Epidermal melanocyte (primary cell): Measurements from ENCODE around the gene GPR156.
"Not testable (repeated sequence)": the region's sequence is repeated elsewhere in the genome, so short reads cannot be mapped to it uniquely, and the experiment has no call there.

Source experiments
- DNase-seq: peaks from one replicate; pipeline ENCODE4 v3.0.0; 2011; ENCODE audit warnings: low spot score; ENCODE audit not compliant: insufficient read length

Gene GPR156

DNA sequence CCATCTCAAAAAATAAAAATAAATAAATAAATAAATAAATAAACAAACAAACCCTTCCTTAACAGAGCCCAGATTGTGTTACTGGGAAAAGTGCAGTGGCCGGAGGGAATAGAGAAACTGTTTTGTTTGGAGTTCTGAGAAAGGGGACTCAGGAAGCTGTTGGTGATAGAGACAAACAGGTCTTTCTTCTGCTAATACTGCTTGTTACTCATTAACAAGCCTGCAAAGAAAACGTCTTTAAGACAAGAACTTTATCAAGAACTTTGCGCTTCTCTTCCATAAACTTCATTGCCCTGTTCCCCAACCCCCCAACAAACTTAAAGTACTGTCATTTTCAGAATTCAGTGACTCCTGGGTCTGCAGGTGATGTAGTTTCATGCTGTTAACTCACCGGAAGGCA, 122.0 kb downstream of the GPR156 start:
- DNase-seq, result no peak

DNA sequence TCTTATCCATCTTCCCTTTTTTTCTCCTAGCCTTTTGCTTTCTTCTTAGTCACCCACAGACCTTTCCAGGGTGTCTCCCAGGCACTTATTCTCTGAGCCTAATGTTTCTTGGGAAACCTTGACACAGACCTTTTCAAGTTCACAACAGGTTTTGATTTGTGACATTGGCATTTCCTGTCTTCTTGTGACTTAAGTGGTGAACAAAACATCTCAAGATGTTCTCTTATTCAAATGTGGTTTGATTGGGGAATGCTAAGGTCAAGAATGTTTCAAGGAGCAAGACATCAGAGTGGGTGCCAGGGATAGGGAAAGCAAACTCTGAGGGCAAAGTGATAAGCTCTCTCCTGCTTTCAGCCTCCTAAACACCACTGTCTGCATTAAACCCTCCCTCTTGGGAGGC, 122.6 kb downstream of the GPR156 start:
- no peak for DNase-seq

DNA sequence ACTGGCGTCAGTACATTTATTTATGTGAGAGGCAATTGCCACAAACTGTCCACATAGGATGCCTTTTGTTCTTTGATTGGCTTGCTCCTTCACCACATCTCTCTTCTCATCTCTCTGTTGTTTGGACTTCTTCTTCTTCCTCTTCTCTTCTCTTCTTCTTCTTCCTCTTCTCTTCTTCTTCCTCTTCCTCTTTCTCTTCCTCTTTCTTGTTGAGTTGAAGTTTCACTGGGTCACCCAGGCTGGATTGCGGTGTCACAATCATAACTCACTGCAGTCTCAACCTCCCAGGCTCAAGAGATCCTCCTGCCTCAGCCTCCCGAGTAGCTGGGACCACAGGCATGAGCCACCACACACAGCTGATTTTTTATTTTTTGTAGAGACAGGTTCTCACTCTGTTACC, 123.1 kb downstream of the GPR156 start:
- no peak for DNase-seq

DNA sequence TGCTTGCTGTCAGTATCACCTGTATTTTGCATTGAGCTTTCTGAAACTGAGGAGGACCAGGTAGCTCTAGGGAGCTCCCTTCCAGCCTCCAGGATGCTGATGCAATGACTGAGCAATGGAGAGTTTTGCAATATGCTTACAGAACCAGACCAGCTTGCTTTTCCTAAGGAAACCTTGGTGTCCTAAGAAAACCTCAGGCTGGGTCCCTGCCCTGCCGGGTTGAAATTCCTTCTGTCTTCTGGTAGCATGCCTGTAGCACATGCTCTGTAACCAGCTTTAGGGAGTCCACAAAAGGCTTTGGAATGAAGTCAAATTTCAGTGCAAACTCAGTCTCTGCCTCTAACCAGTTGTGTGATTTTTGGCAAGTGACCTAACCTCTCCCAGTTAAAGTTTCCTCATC, 125.0 kb downstream of the GPR156 start:
- DNase-seq, result peak; percentile 63

DNA sequence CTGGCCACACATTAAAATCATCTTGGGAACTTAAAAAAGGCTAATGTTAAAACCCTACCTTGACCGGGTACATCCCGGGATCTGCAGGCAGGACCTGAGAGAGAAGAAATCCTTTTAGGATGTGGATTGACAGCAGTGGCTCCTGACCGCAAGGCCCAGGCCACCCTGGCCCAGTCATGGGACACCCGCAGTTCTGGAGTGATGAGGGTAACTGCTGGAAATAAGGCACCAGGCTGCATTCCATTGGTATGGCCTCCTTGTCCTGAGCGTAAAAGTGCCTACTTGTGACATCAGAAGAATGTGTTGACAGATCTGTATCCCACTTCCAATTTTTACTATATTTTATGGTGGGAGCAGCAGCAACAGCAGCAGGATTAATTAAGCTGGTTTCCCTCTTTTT, 127.3 kb downstream of the GPR156 start:
- no peak for DNase-seq

DNA sequence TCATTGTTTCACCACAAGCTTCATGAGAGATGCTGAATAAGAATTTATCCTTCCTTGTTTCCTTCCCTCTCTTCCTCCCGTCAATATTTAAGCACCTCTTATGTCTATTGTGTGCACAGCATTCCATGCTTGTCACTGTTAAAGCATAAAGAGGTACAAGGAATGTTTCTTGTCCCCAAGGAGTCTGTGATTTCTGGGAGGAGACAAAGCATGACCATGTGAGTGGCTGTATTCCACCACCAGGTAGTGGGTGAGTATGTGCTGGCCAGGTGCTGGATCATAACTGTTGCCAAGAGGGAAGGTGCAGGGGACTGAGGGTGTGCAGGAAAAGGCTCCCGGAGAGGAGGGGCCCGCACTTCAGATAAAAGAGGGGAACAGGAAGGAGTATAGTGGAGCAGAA, 127.9 kb downstream of the GPR156 start:
- DNase-seq, result no peak

DNA sequence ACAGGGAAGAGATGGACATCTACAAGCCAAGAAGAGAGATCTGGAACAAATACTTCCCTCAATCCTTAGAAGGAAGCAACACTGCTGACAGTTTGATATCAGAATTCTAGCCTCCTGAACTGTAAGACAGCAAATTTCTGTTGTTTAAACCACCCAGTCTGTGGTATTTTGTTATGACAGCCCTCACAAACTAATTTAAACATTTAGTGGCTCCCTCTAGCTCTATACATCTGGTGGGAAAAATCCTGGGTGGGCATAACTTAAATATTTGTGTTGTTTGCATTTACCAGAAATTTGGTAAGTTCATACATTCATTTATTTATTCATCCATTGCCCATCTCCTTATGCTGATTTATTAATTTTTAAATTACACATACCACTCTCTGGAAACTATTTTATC, 128.3 kb downstream of the GPR156 start:
- DNase-seq, result no peak

DNA sequence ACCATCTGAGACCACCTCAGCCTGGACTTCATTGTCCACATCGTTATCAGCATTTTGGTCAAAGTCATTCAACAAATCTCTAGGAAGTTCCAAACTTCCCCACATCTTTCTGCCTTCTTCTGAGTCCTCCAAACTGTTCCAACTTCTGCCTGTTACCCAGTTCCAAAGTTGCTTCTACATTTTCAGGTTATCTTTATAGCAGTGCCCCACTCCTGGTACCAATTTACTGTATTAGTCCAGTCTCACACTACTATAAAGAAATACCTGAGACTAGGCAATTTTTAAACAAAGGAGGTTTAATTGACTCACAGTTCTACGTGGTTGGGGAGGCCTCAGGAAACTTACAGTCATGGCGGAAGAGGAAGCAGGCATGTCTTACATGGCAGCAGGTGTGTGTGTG, 129.3 kb downstream of the GPR156 start:
- not testable (repeated sequence) for DNase-seq

DNA sequence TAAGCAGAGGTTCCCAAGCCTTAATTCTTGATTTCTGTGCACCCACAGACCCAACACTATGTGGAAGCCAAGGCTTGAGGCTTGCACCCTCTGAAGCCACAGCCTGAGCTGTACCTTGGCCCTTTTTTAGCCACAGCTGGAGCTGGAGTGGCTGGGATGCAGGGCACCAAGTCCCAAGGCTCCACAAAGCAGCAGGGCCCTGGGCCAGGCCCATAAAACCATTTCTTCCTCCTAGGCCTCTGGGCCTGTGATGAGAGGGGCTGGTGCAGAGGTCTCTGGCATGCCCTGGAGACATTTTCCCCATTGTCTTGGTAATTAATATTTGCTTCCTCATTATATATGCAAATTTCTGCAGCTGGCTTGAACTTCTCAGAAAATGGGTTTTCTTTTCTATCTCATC, 129.9 kb downstream of the GPR156 start:
- DNase-seq, result no peak

DNA sequence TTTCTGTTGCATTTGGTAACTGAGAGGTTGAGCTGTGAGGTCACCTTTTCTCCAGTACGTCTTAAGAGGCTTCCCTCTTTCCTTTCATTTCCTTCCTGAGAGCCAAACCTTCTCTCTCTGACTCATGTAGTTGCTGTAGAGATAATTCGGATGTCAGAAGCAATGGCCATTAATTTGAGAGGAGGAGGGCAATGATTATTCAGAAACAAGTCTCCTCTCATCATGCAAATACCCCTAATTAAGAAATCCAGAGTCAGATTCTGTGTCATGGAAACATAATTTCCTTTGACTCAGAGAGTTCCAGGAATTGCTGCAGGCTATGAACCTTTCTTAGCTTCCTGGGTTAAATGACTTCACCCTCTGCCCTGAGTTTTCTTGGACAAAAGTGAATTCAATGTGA, 131.7 kb downstream of the GPR156 start:
- DNase-seq, result no peak

DNA sequence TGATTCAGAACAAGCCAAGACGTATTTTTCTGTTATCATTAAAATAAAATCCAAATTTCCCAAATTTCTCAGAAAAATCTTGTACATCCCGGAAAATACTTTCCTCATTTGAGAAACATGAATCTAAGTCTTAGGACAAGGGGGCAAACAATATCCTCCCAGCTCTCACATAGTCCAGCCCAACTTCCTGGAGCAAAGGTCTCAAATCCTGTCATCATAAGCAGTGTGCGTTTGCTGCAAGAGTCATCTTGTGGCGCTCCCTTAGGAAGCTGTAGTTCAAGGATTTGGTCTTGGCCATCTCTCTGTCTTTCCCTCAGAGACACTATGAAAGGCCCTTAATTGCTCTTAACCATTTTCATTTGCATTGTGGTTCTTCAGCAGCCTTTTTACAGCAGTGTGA, 133.2 kb downstream of the GPR156 start:
- DNase-seq, result no peak

DNA sequence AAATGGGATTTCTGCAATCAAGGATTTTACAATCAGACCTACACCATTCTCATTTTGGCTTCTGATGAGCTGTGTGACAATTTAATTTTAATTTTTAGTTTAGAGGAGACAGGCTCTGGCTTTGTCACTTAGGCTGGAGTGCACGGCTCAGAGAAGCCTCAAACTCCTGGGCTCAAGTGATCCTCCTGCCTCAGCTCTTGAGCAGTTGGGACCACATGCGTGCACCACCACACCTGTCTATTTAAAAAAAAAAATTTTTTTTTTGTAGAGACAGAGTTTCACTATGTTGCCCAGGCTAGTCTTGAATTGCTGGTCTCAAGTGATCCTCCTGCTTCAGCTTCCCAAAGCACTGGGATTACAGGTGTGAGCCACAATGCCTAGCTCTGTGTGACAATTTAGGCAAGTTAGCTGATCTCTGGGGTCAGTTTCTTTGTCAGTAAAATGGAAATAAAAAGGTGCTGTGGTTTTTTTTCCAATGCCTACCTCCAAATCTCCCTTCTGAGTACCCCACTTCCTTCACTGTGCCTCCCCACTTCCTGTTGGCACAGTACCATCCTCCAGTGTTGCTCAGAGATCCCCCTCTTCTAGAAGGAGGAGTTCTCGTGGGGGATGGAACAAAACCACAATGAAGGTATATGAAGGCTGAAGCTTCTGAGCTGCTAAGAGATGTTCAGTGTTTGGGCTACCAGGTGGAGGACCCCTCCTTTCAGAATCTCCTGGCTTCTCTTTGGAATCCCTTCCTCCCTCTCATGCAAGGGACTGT, 136.7 kb downstream of the GPR156 start:
- no peak for DNase-seq

DNA sequence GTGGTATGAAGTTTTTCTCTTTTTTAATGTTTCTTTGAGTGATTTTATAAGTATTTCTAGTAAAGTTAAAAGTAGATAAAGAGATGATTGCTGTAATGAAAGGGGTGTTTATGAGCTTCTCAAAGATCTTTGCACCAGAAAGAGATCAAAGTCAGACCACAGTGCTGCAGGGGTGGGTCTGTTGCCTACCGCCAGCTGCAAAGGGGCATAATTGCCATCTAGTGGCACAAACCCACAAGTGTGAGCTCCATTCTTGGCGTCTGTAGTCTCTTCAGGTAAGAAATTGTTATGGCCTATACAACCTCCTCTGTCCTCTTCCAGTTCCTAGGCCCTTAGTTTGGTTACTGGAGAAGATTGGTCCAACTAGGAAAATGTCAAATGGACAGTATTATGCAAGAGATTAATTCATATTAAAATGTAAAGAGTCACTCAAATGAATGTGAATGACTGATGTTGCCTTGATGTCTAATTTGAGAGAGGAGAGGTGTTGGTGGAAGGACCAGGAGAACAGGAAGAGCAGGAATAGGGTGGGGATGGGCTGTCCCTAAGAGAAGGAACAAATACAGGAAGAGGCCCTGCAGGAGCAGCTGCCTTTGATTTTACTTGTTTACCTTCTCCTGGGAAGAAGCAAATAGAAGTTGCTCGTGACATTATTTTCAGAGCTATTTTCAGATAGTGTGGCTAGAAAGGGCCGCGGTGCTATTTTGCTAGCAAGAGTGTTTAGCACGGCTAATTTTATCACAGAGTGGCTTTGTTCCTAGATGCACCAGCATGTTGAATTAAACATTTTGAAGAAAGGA, 137.8 kb downstream of the GPR156 start:
- no peak for DNase-seq

DNA sequence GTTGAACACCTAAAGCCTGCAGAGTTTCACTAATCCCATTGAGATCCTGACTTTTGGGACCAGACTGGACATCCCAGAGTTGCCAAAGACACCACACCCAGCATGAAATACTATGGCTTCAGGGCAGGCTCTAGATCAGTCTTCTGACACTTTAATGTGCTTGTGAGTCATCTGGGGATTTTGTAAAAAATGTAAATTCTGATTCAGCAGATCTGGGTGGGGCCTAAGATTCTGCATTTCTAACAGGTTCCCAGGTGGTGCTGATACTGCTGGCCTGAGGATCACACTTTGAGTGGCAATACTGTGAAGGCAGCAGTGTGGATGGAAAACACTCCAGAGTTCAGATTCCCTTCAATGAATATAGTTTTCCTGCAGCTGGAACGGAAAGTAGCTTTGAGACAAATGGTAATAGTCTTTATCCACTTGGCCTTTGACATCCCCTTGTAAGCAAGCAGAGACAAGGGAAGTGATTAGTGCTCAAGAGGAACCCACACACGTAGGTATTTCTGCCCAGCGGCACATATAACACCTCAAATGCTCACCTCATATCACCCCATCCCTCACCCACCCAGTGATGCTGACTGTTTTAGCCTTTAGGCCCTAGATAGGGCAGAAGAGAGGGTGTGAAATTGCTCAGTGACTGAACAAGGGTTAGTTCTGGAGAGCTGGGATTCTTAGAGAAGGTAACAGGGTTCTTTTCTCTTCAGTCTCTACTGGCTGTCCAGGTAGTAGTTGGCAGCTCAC, 139.3 kb downstream of the GPR156 start:
- no peak for DNase-seq

DNA sequence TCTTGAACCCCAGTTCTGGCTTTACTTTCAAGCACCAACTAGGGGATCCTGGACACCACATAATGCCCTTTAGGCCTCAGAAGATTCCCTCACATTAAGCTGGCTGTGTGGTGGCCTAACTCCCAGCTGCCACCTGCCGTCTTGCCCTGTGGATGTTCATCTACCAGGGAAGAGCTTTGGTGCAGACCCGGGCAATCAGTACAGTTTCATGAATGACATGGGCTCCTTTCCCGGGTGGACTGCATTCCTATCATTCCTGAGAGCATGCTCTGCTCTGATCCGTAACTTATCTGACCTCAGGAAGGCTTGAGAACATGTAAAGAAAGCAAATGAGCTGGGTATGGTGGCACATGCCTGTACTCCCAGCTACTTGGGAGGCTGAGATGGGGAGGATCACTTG, 140.8 kb downstream of the GPR156 start:
- no peak for DNase-seq

DNA sequence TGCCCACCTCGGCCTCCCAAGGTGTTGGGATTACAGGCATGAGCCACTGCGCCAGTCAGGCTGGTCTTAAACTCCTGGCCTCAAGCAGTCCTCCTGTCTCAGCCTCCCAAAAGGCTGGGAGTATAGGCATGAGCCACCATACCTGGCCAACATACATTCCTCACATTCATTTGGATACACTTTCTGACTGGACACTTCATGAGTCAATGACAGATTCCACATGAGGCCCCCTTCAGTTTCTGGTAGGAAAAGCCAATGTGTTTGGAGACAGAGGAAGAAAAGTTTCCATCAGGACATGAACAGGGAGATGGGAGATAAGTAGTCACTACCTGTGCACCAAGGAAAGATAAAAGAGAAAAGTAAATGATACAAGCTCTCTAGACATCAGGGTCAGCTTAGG, 141.3 kb downstream of the GPR156 start:
- no peak for DNase-seq

DNA sequence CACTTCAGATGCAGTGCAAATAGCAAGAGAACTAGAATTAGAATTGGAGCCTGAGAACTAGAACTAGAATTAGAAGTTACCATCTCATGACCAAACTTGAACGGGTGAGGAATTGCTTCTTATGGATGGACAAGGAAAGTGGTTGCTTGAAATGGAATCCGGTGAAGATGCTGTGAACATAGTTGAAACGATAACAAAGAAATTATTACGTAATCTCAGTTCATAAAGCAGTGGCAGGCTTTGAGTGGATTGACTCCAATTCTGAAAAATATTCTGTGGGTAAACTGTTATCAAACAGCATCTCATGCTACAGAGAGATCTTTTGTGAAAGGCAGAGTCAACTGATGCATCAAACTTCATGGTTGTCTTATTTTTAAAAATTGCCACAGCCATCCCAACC, 142.8 kb downstream of the GPR156 start:
- DNase-seq, result no peak

DNA sequence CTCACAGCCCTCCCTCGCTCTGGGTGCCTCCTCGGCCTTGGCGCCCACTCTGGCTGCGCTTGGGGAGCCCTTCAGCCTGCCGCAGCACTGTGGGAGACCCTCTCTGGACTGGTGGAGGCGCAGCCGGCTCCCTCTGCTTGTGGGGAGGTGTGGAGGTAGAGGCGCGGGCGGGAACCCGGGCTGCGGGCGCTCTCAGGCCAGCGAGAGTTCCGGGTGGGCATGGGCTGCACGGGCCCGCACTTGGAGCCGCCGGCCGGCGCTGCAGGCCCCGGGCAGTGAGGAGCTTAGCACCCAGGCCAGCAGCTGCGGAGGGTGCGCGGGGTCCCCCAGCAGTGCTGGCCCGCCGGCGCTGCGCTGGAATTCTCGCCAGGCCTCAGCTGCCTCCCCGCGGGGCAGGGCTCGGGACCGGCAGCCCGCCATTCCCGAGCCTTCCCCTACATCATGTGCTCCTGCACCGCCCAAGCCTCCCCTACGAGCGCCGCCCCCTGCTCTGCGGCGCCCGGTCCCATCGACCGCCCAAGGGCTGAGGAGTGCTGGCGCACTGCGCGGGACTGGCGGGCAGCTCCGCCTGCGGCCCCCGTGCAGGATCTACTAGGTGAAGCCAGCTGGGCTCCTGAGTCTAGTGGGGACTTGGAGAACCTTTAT, 144.8 kb downstream of the GPR156 start:
- DNase-seq, result no peak

DNA sequence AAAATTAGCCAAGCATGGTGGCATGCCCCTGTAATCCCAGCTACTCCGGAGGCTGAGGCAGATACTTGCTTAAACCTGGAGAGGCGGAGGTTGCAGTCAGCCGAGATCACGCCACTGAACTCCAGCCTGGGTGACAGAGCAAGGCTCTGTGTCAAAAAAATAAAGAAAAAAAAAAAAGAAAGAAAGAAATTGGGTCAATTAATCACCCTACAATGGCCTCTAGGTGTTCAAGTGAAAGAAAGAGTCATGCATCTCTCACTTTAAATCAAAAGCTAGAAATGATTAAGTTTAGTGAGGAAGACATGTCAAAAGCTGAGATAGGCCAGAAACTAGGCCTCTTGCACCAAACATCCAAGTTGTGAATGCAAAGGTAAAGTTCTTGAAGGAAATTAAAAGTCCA, 145.9 kb downstream of the GPR156 start:
- DNase-seq, result no peak

DNA sequence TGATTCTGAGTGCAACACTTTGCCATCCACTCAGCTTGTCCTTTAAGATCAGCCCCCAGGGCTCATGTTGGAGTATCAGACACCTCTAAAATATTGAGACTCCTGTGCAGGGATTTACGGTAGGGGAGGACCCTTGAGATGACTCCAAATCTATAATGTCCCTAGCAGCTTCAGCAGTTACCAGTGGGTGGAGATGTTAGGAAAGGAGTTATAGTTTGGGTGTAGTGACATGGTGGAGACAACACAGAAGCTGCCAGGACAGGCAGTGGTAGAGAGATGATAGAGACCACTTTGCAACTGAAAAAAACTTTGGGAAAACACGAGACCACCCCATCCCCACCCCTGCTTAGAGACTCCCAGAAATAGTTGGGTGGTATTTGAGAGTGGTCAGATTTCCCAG, 147.5 kb downstream of the GPR156 start:
- DNase-seq, result no peak

DNA sequence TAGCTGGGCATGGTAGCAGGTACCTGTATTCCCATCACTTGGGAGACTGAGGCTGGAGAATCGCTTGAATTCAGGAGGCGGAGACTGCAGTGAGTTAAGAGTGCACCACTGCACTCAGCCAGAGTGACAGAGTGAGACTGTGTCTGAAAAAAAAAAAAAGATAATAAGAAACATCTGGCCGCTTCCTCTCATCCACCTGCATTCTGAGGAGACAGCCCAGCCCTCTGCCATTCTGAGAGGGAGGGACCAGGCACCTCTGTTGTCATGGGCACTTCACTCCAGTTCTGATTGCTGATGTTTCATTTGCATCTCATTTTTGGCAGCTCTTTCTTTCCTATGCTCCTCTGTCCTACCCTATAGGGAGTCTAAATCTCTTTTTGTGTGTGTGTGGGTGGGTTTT, 154.4 kb downstream of the GPR156 start:
- DNase-seq, result no peak
